ENCODE results near the gene CNTRL.

DNA sequence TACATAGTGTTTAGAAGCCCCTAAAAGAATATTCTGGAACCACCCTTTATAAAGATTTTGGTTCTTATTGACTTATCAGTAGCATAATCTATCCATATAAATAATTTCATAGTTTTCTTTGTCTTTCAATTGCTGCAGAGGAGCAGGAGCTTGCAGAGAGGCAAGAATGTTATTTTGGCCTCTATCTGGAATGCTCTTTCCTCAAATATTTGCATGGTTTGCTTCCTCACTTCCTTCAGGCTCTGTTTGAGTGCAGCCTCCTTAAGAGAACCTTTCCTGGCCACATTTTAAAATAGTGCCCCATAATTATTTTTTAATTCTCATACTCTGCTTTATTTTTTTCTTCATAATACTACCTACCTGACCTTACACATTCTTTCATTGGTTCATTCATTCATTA is 26.1 kb upstream of the CNTRL start:
- TF ChIP-seq GATA3 (IDR thresholded peaks at IDR 0.05; ENCODE audit: low read depth, low read length), result no peak
- TF ChIP-seq GATA2 (IDR thresholded peaks at IDR 0.05; ENCODE audit: low read depth, low read length), result no peak
